Urinary bladder (tissue), 4 donors: Measurements from ENCODE around the gene CCNJL. TPM values are rescaled to one million over a fixed set of nuclear protein-coding genes. Genes with fewer than 3 reads are reported as not detected.
"Not testable (repeated sequence)": the region's sequence is repeated elsewhere in the genome, so short reads cannot be mapped to it uniquely, and the experiment has no call there.

Experiments
- DNase-seq: peaks from one replicate; pipeline ENCODE4 v3.0.0-alpha.2; 2015; ENCODE audit errors: extremely low spot score
- H3K27ac ChIP-seq: one replicate; pipeline ENCODE4 v1.5.1; 2013; ENCODE audit warnings: low read depth, mild to moderate bottlenecking, moderate library complexity
- H3K36me3 ChIP-seq: one replicate; pipeline ENCODE4 v1.6.1; 2013; ENCODE audit warnings: mild to moderate bottlenecking, moderate library complexity; ENCODE audit not compliant: insufficient read depth
- H3K4me1 ChIP-seq: one replicate; pipeline ENCODE4 v1.6.1; 2013; ENCODE audit warnings: mild to moderate bottlenecking, moderate library complexity; ENCODE audit not compliant: insufficient read depth
- H3K4me3 ChIP-seq: one replicate; pipeline ENCODE4 v1.5.1; 2013; ENCODE audit warnings: low read depth, low read length
- WGBS: extraction: QIAGEN DNeasy Blood & Tissue Kit; methylation state at CpG from one replicate; pipeline ENCODE4 v1.1.7; 2013; 5-methylcytosine and 5-hydroxymethylcytosine counted together
- polyA plus RNA-seq: library from polyadenylated mRNA; stranded (reverse); fragments of 200-250 nt; gene quantifications from one replicate; pipeline ENCODE4 v1.2.3, GENCODE V29; 2013
- total RNA-seq: library from RNA; depleted of rRNA; stranded (reverse); fragments of >200 nt; gene quantifications from one replicate; pipeline ENCODE4 v1.2.3, GENCODE V29; 2014
- donor health status: healthy with polysubstance abuse.
- donor health status: healthy.

Gene CCNJL
- total and polyA plus RNA-seq, 2 donors = 2.0 to 4.7 TPM

DNA sequence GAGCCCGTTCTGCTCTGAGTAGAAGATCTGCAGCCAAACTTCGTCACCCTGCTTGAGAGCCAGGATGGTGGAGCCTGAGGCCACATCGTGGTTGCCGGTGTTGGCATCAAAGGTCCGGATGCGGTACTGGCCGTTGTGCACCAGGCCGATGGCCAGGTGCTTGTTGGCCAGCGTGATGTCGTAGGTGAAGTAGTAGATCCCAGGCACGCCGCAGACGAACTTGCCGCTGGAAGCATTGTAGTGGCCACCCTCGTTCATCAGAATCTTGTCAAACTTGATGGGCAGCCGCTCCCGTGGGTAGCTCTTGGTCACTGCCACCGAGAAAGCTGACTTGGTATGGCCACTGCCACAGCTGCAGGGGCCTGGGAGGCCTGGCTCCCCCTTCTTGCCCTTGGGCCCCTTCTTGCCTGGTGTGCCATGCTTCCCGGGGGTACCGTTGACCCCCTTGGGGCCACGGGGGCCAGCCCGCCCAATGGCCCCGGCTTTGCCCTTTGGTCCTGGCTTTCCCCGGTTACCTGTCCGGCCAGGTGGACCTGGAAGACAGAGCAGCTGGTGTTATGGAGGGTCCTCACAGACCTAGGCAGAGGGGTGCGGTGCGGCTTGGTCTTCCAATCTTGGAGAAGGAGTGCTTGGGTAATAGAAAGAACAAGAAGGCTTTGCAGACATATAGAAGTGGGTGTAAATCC, 37.0 kb upstream of the CCNJL start:
- Histone ChIP-seq H3K4me3 (no peak overlapping the region), H3K4me1 (no peaks in the 10 kb centered on the region), H3K36me3 (no peaks in the 10 kb centered on the region), H3K27ac (no peak overlapping the region)
- DNase-seq = no peak
- 96% methylated on average over 27 of the region's 27 CpGs for WGBS

- no peak for DNase-seq
- 81% methylated on average over 11 of the region's 11 CpGs for WGBS
- Histone ChIP-seq H3K4me3 (no peak overlapping the region), H3K36me3 (no peaks in the 10 kb centered on the region), H3K4me1 (no peaks in the 10 kb centered on the region), H3K27ac (no peak overlapping the region)
Measured at GRCh38 chr5:160348080-160348479, 35.7 kb upstream of the CCNJL start.

DNA sequence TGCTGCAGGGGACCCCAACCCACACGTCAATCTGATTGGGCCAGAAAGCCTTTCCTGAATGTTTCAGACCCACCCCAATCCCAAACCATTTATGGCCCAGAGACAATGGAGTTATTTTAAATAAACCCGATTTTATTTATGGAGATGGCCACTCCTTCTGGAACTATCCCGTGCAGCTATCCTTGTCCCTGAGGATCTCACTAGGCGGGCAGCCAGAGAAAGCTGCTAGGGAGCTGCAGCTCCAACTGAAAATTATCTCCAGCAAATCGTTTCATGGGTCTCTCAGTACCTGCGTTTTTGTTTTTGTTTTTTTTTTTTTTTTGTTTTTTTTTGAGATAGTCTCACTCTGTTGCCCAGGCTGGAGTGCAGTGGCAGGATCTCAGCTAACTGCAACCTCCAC, 35.1 kb upstream of the CCNJL start:
- Histone ChIP-seq H3K36me3 (no peaks in the 10 kb centered on the region), H3K4me1 (no peaks in the 10 kb centered on the region), H3K27ac (no peak overlapping the region), H3K4me3 (no peak overlapping the region)
- no peak for DNase-seq
- WGBS = 55% methylated on average over 6 of the region's 6 CpGs

DNA sequence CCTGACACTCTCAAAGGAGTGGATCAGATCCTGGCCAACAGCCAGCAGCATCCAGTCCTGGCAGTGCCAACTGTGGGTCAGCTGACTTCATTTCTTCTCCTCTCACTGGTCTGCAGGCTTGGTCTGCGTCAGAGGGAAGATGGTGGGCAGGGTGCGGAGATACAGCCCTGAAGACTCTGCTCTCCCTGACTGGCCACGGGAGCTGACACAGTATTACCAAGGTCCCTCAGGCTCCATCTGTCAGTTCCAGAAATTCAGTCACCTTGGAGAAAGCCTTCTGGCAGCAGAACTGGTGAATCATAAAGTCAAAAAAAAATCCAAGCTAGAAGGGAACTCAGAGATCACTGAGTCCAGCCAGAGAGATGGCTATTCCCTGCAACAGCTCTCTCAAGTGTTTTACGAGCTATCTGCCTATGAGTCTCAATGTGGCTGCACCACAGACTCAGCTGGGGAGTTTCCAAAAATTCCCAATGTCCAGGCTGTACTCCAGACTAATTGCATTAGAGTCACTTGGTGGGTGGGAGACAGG, 30.1 kb upstream of the CCNJL start:
- WGBS = 64% methylated on average over 4 of the region's 4 CpGs
- H3K27ac ChIP-seq = no peak overlapping the region
- no peak for DNase-seq
- H3K36me3 ChIP-seq = no peaks in the 10 kb centered on the region
- no peak overlapping the region for H3K4me3 ChIP-seq
- no peaks in the 10 kb centered on the region for H3K4me1 ChIP-seq

- 66% methylated on average over 6 of the region's 6 CpGs for WGBS
- H3K27ac ChIP-seq = peak overlapping the region; percentile 3
- no peaks in the 10 kb centered on the region for H3K4me1 ChIP-seq
- no peaks in the 10 kb centered on the region for H3K36me3 ChIP-seq
- no peak for DNase-seq
- H3K4me3 ChIP-seq = no peak overlapping the region
Measured at GRCh38 chr5:160341309-160341870, 29.0 kb upstream of the CCNJL start.

GRCh38 chr5:160340513-160340912, 28.1 kb upstream of the CCNJL start:
- not testable (repeated sequence) for DNase-seq, H3K27ac ChIP-seq, H3K4me1 ChIP-seq, H3K4me3 ChIP-seq, H3K36me3 ChIP-seq

GRCh38 chr5:160339406-160340130, 27.2 kb upstream of the CCNJL start:
- no peak overlapping the region for H3K4me3 ChIP-seq
- H3K36me3 ChIP-seq = no peaks in the 10 kb centered on the region
- no peak overlapping the region for H3K27ac ChIP-seq
- 78% methylated on average over 10 of the region's 10 CpGs for WGBS
- no peak for DNase-seq
- H3K4me1 ChIP-seq = no peaks in the 10 kb centered on the region

DNA sequence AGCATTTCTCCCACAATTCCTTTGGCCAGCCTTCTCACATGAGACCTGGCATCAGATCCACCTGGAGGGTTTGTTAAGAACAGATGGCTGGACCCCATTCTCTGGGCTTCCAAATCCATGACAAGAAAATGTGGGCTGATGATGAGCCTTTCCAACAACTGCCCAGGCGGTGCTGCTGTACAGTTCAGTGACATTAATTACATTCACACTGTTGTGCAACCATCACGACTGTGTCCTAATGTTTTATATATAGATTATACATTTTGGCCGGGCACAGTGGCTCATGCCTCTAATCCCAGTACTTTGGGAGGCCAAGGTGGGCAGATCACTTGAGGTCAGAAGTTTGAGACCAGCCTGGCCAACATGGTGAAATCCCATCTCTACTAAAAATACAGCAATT, 22.4 kb upstream of the CCNJL start:
- not testable (repeated sequence) for H3K4me3 ChIP-seq, DNase-seq, H3K4me1 ChIP-seq, H3K36me3 ChIP-seq, H3K27ac ChIP-seq
- 83% methylated on average over 3 of the region's 3 CpGs for WGBS

- WGBS = 85% methylated on average over 3 of the region's 3 CpGs
- DNase-seq = no peak
Measured at GRCh38 chr5:160333721-160334120, 21.4 kb upstream of the CCNJL start.

DNA sequence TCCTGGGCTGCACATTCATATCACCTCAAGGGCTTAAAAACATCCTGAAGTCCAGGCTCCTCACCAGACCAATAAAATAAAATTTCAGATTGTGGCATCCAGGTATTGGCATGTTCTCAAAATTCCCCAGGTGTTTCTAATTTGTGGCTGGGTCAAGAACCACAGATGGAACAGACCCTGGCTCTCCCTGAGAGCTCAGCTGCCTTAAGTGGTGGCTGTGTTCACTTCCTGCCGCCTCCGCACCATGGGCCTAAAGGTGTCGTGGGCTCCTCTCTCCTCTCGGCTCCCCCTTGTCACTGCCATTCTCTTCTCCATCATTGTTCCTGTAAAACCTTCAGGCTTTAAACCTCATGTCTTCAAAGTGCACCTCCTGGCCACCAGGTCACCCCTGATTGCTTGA, 17.8 kb upstream of the CCNJL start:
- no peaks in the 10 kb centered on the region for H3K4me1 ChIP-seq
- WGBS = 84% methylated on average over 4 of the region's 4 CpGs
- no peaks in the 10 kb centered on the region for H3K36me3 ChIP-seq
- no peak for DNase-seq
- H3K27ac ChIP-seq = no peak overlapping the region
- no peak overlapping the region for H3K4me3 ChIP-seq

More at GRCh38 chr5:160333721-160334120, 21.4 kb upstream of the CCNJL start:
- no peaks in the 10 kb centered on the region for H3K4me1 ChIP-seq
- H3K4me3 ChIP-seq = no peak overlapping the region
- H3K27ac ChIP-seq = no peak overlapping the region
- H3K36me3 ChIP-seq = no peaks in the 10 kb centered on the region

DNA sequence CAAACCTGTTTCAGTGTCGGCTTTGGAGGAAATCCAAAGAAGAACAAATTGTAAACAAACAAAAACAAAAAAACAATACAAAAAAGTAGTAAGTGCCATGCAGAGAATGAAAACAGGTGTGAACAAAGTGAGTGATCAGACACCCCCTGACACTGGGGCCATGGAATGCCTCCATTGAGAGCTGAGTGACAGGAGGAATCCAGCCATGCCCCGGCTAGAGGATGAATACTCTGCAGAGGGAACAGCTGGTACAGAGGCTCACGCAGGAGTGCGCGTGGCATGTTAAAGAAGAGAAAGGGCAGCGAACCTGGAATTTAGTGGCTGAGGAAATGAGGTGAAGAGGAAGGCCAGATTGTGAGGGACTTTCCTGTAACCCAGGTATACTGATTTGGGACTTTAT, 15.5 kb upstream of the CCNJL start:
- 87% methylated on average over 6 of the region's 6 CpGs for WGBS
- Histone ChIP-seq H3K27ac (no peak overlapping the region), H3K4me1 (no peaks in the 10 kb centered on the region), H3K4me3 (no peak overlapping the region), H3K36me3 (no peaks in the 10 kb centered on the region)
- no peak for DNase-seq

- no peak overlapping the region for H3K4me3 ChIP-seq
- H3K27ac ChIP-seq = no peak overlapping the region
- H3K4me1 ChIP-seq = no peaks in the 10 kb centered on the region
- DNase-seq = no peak
- WGBS = 82% methylated on average over 2 of the region's 2 CpGs
- H3K36me3 ChIP-seq = no peaks in the 10 kb centered on the region
Measured at GRCh38 chr5:160326981-160327380, 14.6 kb upstream of the CCNJL start.

DNA sequence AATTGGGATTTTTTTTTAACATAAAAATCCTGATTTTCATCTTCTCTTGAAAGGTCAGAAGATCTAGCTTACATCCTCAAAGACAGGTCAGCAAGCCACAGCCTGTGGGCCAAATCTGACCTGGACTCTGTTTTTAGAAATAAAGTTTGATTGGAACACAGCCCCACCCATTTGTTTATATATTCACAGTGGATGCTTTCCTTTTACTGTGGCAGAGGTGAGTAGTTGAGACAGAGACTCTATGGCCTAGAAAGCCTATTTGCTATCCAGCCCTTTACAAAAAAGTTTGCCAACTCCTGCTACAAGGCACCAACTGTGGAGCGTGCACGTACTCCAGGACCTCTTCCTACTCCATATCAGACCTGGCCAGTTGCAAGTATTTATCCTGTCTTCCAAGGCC, 13.4 kb upstream of the CCNJL start:
- H3K27ac ChIP-seq = no peak overlapping the region
- no peaks in the 10 kb centered on the region for H3K36me3 ChIP-seq
- DNase-seq = no peak
- no peak overlapping the region for H3K4me3 ChIP-seq
- WGBS = 74% methylated on average over 2 of the region's 2 CpGs
- H3K4me1 ChIP-seq = no peaks in the 10 kb centered on the region

DNA sequence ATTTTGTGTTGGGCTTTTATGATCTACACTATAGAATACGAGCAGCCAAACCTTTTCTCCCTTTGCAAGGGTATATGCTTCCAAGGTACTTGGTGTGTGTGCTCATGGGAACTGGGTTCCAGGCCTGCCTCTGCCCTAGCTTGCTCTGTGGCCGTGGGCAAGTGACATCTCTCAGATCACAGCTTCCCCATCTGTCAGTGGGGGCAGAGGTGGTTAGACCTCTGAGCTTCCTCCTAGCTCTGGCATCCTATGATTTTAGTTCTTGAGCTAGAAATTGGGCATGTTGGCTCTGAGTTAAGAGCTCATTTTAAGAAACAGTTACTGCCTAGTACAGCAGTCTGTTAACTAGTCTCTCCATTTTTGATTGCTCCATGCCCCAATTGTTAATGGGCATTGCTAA, 12.5 kb upstream of the CCNJL start:
- WGBS = 77% methylated on average over 2 of the region's 2 CpGs
- Histone ChIP-seq H3K4me3 (no peak overlapping the region), H3K36me3 (no peaks in the 10 kb centered on the region), H3K4me1 (no peaks in the 10 kb centered on the region), H3K27ac (no peak overlapping the region)
- no peak for DNase-seq
